K562 (cell line): Measurements from ENCODE around the gene GPHN. TPM values are rescaled to one million over a fixed set of nuclear protein-coding genes. Genes with fewer than 3 reads are reported as not detected.

Experiments
- ATAC-seq: fragments of 200-7000 bp; cut with Tn5 transposase; 3 replicates; pipeline ENCODE4 v1.9.1; 2020; ENCODE audit warnings: moderate library complexity
- BruUV-seq: library from RNA; stranded (reverse); fragments of 400-500 nt; replicated peaks from 2 replicates; lab custom pipeline; 2021; lab: Mats Ljungman, UMichigan
- CTCF ChIA-PET: fragments of 300-600 bp; formaldehyde crosslinking; extraction: SDS; loops from one replicate; lab custom pipeline; 2021; ENCODE audit warnings: low intra/inter-chr PET ratio; lab: Yijun Ruan, JAX
- POLR2A ChIA-PET: fragments of 300-600, 350-650 bp; sonication (Branson Sonifier 250); formaldehyde crosslinking; extraction: SDS; loops from one replicate; lab custom pipeline; 2021; ENCODE audit warnings: antibody characterized with exemption, inconsistent platforms; lab: Yijun Ruan, JAX
- DNase-seq, 4 experiments: peaks; one replicate each; pipeline versions ENCODE4 v3.0.0 to v3.0.0-alpha.2; 2011 to 2018; ENCODE audit warnings: low spot score in 3 of 4, mixed read lengths in 3 of 4; ENCODE audit errors: extremely low read depth in 1 of 4
- FAIRE-seq: peaks from 2 replicates; lab custom pipeline; 2011; peaks lifted over from hg19 to GRCh38; lab: Jason Lieb, UNC
- H2AFZ ChIP-seq: 2 replicates; pipeline ENCODE4 v1.6.0; 2011; ENCODE audit warnings: low read depth, low read length, control low read depth, inconsistent platforms
- H3K27ac ChIP-seq: fragments of 200-600 bp; 3 replicates; pipeline ENCODE4 v1.8.0; 2011; ENCODE audit warnings: low read depth, mild to moderate bottlenecking, control low read depth, inconsistent platforms, low read length, moderate library complexity, mixed read lengths; ENCODE audit errors: extremely low read depth
- H3K27me3 ChIP-seq, 2 experiments: fragments of 300-600 bp in 1 of 2; 2 replicates in 1 of 2; 3 replicates in 1 of 2; pipeline versions ENCODE4 v1.6.0 to v1.8.0; 2011; ENCODE audit warnings: inconsistent platforms in 2 of 2, low read length in 2 of 2, mild to moderate bottlenecking in 1 of 2, mixed read lengths in 1 of 2, moderate library complexity in 1 of 2; ENCODE audit not compliant: control insufficient read depth in 2 of 2, insufficient read depth in 2 of 2
- H3K36me3 ChIP-seq: fragments of 300-600 bp; 3 replicates; pipeline ENCODE4 v1.8.0; 2011; ENCODE audit warnings: mild to moderate bottlenecking, low read length, inconsistent platforms; ENCODE audit not compliant: control insufficient read depth, insufficient read depth
- H3K4me1 ChIP-seq, 2 experiments: fragments of 200-600 bp in 1 of 2; replicated peaks in 1 of 2; 2 replicates in 1 of 2; 3 replicates in 1 of 2; pipeline versions ENCODE4 v1.5.1 to v1.8.0; 2011; ENCODE audit warnings: inconsistent platforms in 2 of 2, low read length in 2 of 2, mild to moderate bottlenecking in 1 of 2, mixed read lengths in 1 of 2, moderate library complexity in 1 of 2; ENCODE audit not compliant: control insufficient read depth in 2 of 2, insufficient read depth in 2 of 2
- H3K4me2 ChIP-seq: 2 replicates; pipeline ENCODE4 v1.6.1; 2011; ENCODE audit warnings: low read length, control low read depth, inconsistent platforms, mixed read lengths; ENCODE audit not compliant: insufficient read depth
- H3K4me3 ChIP-seq: fragments of 200-600 bp; sonication (generic), shearing (Covaris generic); 2 replicates; pipeline ENCODE4 v1.5.1; 2016; ENCODE audit warnings: control low read depth, inconsistent platforms
- H3K79me2 ChIP-seq: fragments of 200-600 bp; 3 replicates; pipeline ENCODE4 v1.8.0; 2011; ENCODE audit warnings: low read length, inconsistent platforms; ENCODE audit not compliant: control insufficient read depth, insufficient read depth
- H3K9ac ChIP-seq, 2 experiments: 2 replicates each; pipeline versions ENCODE4 v1.6.0 to v1.6.1; 2011; ENCODE audit warnings: low read depth in 2 of 2, low read length in 2 of 2, control low read depth in 1 of 2, inconsistent platforms in 1 of 2, mild to moderate bottlenecking in 1 of 2, mixed read lengths in 1 of 2; ENCODE audit not compliant: insufficient read depth in 1 of 2
- H3K9me1 ChIP-seq: one replicate; pipeline ENCODE4 v1.6.0; 2011; ENCODE audit warnings: inconsistent platforms, mild to moderate bottlenecking, low read length, moderate library complexity; ENCODE audit not compliant: control insufficient read depth, insufficient read depth
- H3K9me3 ChIP-seq: replicated peaks from 2 replicates; pipeline ENCODE4 v1.5.1; 2011; ENCODE audit warnings: low read depth, low read length, inconsistent platforms; ENCODE audit not compliant: control insufficient read depth, insufficient read depth
- H4K20me1 ChIP-seq: replicated peaks from 2 replicates; pipeline ENCODE4 v1.6.1; 2011; ENCODE audit warnings: low read length, inconsistent platforms, mixed read lengths; ENCODE audit not compliant: control insufficient read depth, insufficient read depth
- EGR1 ChIP-seq: fragments of 450-650 bp; conservative IDR thresholded peaks from 2 replicates; pipeline ENCODE4 v1.6.1; 2017; ENCODE audit warnings: mild to moderate bottlenecking
- GTF2A2 ChIP-seq: IDR thresholded peaks from 2 replicates; pipeline ENCODE4 v1.6.1; 2016; ENCODE audit warnings: mild to moderate bottlenecking, missing genetic modification characterization, missing compliant biosample characterization
- NFYB ChIP-seq: IDR thresholded peaks from 2 replicates; pipeline ENCODE4 v1.6.1; 2011; ENCODE audit warnings: mild to moderate bottlenecking, moderate library complexity; ENCODE audit not compliant: insufficient read length; ENCODE audit errors: extremely low read depth
- SMAD4 ChIP-seq: fragments of 250-450 bp; sonication (Bioruptor Pico); conservative IDR thresholded peaks from 2 replicates; pipeline ENCODE4 v1.8.0; 2021; ENCODE audit warnings: inconsistent platforms, mild to moderate bottlenecking, moderate library complexity
- SREBF1 ChIP-seq: fragments of 150-350 bp; IDR thresholded peaks from 2 replicates; pipeline ENCODE4 v1.6.1; 2014; ENCODE audit warnings: antibody characterized with exemption, low read depth, low read length, borderline replicate concordance
- ZNF282 ChIP-seq: sonication (generic); formaldehyde crosslinking; IDR thresholded peaks from 2 replicates; pipeline ENCODE4 v1.8.1; 2023; ENCODE audit warnings: missing genetic modification reagents
- ZNF740 ChIP-seq, 3 experiments: fragments of 200-800 bp in 1 of 3; sonication (Bioruptor generic) in 1 of 3; sonication (generic) in 1 of 3; formaldehyde crosslinking in 1 of 3; IDR thresholded peaks; 2 replicates each; pipeline versions ENCODE4 v1.6.1 to v1.8.0; 2016 to 2022; ENCODE audit warnings: mild to moderate bottlenecking in 2 of 3, missing compliant biosample characterization in 2 of 3, missing genetic modification characterization in 2 of 3, missing genetic modification reagents in 1 of 3
- whole genome bisulfite sequencing: fragments of 100-300 bp; shearing (Covaris generic); methylation state at CpG from one replicate; pipeline ENCODE4 v1.1.6; 2016; ENCODE audit warnings: low coverage, mixed read lengths; ENCODE audit not compliant: insufficient coverage; ENCODE audit errors: missing lambda C conversion rate; 5-methylcytosine and 5-hydroxymethylcytosine counted together
- in situ Hi-C: fragments of 300-500 bp; cut with MboI; formaldehyde crosslinking; loops from 4 replicates; pipeline ENCODE4 v1.15.0; 2018; ENCODE audit warnings: inconsistent platforms, mixed read lengths
- intact Hi-C: fragments of 100-400 bp; cut with micrococcal nuclease; formaldehyde crosslinking; loops from 2 replicates; pipeline ENCODE4 v1.14.2; 2022
- polyA plus RNA-seq, 8 experiments: library from polyadenylated mRNA; depleted of rRNA in 4 of 8; stranded (reverse) in 5 of 8; unstranded in 3 of 8; fragments of >200 nt; fragmentation: Nextera tagmentation in 2 of 8; fragmentation: Illumina TruSeq in 1 of 8; extraction: Ambion mirVana in 2 of 8; extraction: Trizol in 1 of 8; gene quantifications; 2 replicates each; pipeline versions ENCODE4 v1.2.1 to v1.2.3, GENCODE V29; 2011 to 2014; ENCODE audit warnings: inconsistent platforms in 1 of 8, missing spikeins in 1 of 8
- total RNA-seq, 7 experiments: library from RNA; depleted of rRNA in 6 of 7; stranded (reverse); fragments of >200 nt in 6 of 7; fragmentation: Illumina TruSeq in 2 of 7; extraction: Trizol in 2 of 7; gene quantifications; 2 replicates each; pipeline versions ENCODE4 v1.2.1 to v1.2.3, GENCODE V29; 2011 to 2021; ENCODE audit warnings: low replicate concordance in 1 of 7
- TF ChIP-seq, protein P1 (sequence below): fragments of 250-450 bp; sonication (Bioruptor Pico); IDR thresholded peaks from 2 replicates; pipeline ENCODE4 v1.5.0; 2021; ENCODE audit warnings: mild to moderate bottlenecking, borderline replicate concordance

Gene GPHN
- total and polyA plus RNA-seq, 9 of the 15 experiments (the other 6 are each of a cell fraction or from before 2014, with no cell fraction given): 5.9 to 16.0 (median 11.4) TPM

DNA sequence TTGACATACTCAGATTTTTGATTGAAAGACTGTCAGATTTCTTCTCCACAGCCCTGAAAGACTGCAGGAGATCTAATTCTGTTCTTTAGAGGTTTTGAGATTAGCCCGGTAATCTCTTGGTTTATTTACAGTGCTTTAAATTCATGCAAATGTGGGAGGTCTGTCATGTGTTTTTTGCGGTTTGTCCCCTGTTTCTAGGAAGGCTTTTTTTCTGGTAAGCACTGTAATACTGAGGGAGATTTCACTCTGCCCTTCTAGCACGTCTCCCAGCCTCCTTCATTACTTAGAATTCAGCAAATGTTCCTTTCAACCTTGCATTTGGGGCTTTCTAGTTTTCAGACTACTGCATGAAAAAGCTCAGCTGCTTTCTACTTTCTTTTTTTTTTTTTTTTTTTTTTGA is 31.1 kb downstream of the GPHN start:
- BruUV-seq: no TSS peak
- Histone ChIP-seq H3K4me1 (no peaks in the 10 kb centered on the region), H3K9me1 (no peaks in the 10 kb centered on the region), H4K20me1 (no peaks in the 10 kb centered on the region), H3K27me3 (no peaks in the 10 kb centered on the region), H3K4me3 (no peak overlapping the region), H3K4me2 (no peak overlapping the region), H3K9ac (no peak overlapping the region), H2AFZ (no peak overlapping the region), H3K27ac (no peak overlapping the region)
- FAIRE-seq: no peak
- POLR2A ChIA-PET: no interaction called here
- ATAC-seq: no peak
- WGBS: 17% methylated on average over 2 of the region's 3 CpGs
- intact Hi-C loops: no loop called here
- in situ Hi-C loops: no loop called here
- DNase-seq: peak in 1 of 4 experiments; percentile 3
- CTCF ChIA-PET: no interaction called here
- TF ChIP-seq NFYB (no peak), SREBF1 (no peak), ZNF282 (CRISPR knock-in tag) (no peak), SMAD4 (no peak), ZNF740 (CRISPR knock-in tag; IDR thresholded peaks at IDR 0.05) (no peak), ZNF740 (tag; IDR thresholded peaks at IDR 0.05) (no peak), EGR1 (no peak), GTF2A2 (no peak)
- TF ChIP-seq, protein P1, sequence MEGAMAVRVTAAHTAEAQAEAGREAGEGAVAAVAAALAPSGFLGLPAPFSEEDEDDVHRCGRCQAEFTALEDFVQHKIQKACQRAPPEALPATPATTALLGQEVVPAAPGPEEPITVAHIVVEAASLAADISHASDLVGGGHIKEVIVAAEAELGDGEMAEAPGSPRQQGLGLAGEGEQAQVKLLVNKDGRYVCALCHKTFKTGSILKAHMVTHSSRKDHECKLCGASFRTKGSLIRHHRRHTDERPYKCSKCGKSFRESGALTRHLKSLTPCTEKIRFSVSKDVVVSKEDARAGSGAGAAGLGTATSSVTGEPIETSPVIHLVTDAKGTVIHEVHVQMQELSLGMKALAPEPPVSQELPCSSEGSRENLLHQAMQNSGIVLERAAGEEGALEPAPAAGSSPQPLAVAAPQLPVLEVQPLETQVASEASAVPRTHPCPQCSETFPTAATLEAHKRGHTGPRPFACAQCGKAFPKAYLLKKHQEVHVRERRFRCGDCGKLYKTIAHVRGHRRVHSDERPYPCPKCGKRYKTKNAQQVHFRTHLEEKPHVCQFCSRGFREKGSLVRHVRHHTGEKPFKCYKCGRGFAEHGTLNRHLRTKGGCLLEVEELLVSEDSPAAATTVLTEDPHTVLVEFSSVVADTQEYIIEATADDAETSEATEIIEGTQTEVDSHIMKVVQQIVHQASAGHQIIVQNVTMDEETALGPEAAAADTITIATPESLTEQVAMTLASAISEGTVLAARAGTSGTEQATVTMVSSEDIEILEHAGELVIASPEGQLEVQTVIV (CRISPR knock-in tag): no peak
- TF ChIP-seq, all 486 proteins: peak for 0
- H3K36me3 ChIP-seq: no peaks in the 10 kb centered on the region
- H3K79me2 ChIP-seq: peaks cover 4% of the 10 kb centered on the region; the same call in 1 of the 3 replicates
- H3K9me3 ChIP-seq: no peaks in the 10 kb centered on the region
